ENCODE results near the gene ZFYVE28. TPM values are rescaled to one million over a fixed set of nuclear protein-coding genes. Genes with fewer than 3 reads are reported as not detected.

ZFYVE28 gene
- total and polyA plus RNA-seq, 2 donors (not counting 1 experiment from before 2014, with no cell fraction given): 5.8 to 12.1 TPM

DNA sequence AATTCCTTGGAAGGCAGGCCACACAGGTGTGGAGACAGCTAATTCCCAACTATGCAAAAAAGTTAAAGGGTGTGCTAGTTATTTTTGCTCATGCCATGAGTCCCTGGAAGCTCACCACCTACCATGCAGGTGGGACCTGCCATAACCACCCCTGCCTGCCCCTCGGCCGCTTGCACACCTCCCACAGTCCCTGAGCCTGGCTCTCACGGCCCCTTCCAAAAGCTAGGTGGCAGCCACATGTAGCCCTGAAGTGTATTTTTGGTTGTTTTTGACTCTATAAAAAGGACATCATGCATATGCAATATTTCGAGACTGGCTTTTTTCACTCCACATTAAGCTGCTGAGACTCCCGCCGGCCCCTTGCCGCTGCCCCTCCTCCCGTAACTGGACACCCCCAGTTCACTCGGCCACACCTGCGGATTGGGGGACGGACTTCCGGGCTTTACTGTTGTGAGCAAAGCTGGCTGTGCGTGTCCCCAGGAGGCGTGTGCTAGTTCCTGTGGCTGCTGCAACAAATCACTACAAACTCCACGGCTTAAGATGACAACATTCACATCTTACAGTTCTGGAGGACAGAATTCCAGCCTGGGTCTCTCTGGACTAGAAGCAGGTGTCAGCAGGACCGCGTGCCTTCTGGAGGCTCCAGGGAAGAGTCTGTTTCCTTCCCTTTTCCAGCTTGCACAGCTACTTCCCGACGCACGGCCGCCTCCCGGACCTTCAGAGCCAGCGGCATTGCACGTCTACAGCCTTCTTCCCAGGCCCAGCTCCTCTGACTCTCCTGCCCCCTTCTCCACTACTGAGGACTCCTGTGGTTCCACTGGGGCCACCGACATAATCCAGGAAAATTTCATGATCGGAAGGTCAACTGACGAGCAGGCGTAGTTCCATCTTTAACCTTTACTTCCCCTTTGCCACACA, 24.8 kb downstream of the ZFYVE28 start:
- ATAC-seq (ENCODE audit: low read depth): peak; percentile 78
- Histone ChIP-seq H3K4me1 (ENCODE audit: control insufficient read depth in 2 of 2, insufficient read depth in 2 of 2, low read length in 2 of 2) (peaks cover 17 to 25% of the 10 kb centered on the region in 2 donors), H4K20me1 (ENCODE audit: control insufficient read depth, insufficient read depth, low read length, poor library complexity, severe bottlenecking) (no peaks in the 10 kb centered on the region), H3K27ac (ENCODE audit: low read length in 2 of 2) (no peak overlapping the region), H3K4me3 (ENCODE audit: control extremely low read depth in 1 of 5, extremely low read depth in 1 of 5, insufficient read depth in 1 of 5, low read depth in 2 of 5, low read length in 4 of 5) (peak overlapping the region in 3 of 5 experiments; percentile 38 to 46 (median 44)), H3K9ac (ENCODE audit: low read length) (peak overlapping the region; percentile 42), H3K4me2 (replicated peaks; ENCODE audit: low read depth, low read length, poor library complexity, severe bottlenecking) (peak overlapping the region; percentile 70), H3K79me2 (ENCODE audit: control insufficient read depth, insufficient read depth, low read length) (no peaks in the 10 kb centered on the region), H3K9me3 (ENCODE audit: control extremely low read depth in 1 of 3, control insufficient read depth in 2 of 3, insufficient read depth in 1 of 3, low read length in 2 of 3) (no peaks in the 10 kb centered on the region), H2AFZ (ENCODE audit: insufficient read depth, low read depth, low read length, poor library complexity, severe bottlenecking) (peak overlapping the region; percentile 73), H3K27me3 (replicated peaks in 1 of 4; ENCODE audit: control extremely low read depth in 1 of 4, control insufficient read depth in 3 of 4, insufficient read depth in 4 of 4, low read length in 3 of 4) (peaks cover 0 to 31% (median 7%) of the 10 kb centered on the region in 4 experiments), H3K36me3 (replicated peaks in 1 of 2; ENCODE audit: control extremely low read depth in 1 of 2, control insufficient read depth in 1 of 2, extremely low read depth in 1 of 2, insufficient read depth in 2 of 2, low read length in 1 of 2) (no peaks in the 10 kb centered on the region)
- H3K4me3 Mint-ChIP-seq: peak overlapping the region; percentile 88
- intact Hi-C loops (cut with micrococcal nuclease): no loop called here
- no peak for TF ChIP-seq EZH2 (IDR thresholded peaks at IDR 0.05; ENCODE audit: borderline replicate concordance, insufficient read depth, low read depth, low read length, poor library complexity, severe bottlenecking)
- TF ChIP-seq, protein P1, sequence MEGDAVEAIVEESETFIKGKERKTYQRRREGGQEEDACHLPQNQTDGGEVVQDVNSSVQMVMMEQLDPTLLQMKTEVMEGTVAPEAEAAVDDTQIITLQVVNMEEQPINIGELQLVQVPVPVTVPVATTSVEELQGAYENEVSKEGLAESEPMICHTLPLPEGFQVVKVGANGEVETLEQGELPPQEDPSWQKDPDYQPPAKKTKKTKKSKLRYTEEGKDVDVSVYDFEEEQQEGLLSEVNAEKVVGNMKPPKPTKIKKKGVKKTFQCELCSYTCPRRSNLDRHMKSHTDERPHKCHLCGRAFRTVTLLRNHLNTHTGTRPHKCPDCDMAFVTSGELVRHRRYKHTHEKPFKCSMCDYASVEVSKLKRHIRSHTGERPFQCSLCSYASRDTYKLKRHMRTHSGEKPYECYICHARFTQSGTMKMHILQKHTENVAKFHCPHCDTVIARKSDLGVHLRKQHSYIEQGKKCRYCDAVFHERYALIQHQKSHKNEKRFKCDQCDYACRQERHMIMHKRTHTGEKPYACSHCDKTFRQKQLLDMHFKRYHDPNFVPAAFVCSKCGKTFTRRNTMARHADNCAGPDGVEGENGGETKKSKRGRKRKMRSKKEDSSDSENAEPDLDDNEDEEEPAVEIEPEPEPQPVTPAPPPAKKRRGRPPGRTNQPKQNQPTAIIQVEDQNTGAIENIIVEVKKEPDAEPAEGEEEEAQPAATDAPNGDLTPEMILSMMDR (IDR thresholded peaks at IDR 0.05): no peak
- 27% methylated on average over 27 of the region's 28 CpGs for WGBS (ENCODE audit: insufficient coverage)
- peaks cover 16% of the 10 kb centered on the region for H3K27me3 Mint-ChIP-seq
- ChIA-PET CTCF (interaction anchor here (1.1 to 2.1 kb wide), 6 partner anchors 9 to 174 kb away, joined by 3 to 9 read pairs (median 4); no protein-coding TSS in a partner anchor), POLR2A (interaction anchor here (0.5 to 1.2 kb wide), 2 partner anchors 26 to 152 kb away, joined by 3 read pairs; no protein-coding TSS in a partner anchor)
- peaks cover 43% of the 10 kb centered on the region for H3K4me1 Mint-ChIP-seq
- H3K27ac Mint-ChIP-seq: peak overlapping the region; percentile 82
- peak; percentile 30 for DNase-seq
- H3K9me3 Mint-ChIP-seq (ENCODE audit: insufficient read depth): no peaks in the 10 kb centered on the region

Measured in B cell (primary cell).